MM.1S (cell line): ENCODE data around the gene ATF2.

Source experiments
- DNase-seq: peaks from one replicate; pipeline ENCODE4 v3.0.0-alpha.2; 2015
- H2AFZ ChIP-seq: fragments of 300-600 bp; sonication (generic); 2 replicates; pipeline ENCODE4 v1.6.0; 2016; ENCODE audit warnings: antibody characterized with exemption, low read length
- H3F3A ChIP-seq: fragments of 300-600 bp; sonication (generic); 2 replicates; pipeline ENCODE4 v1.6.1; 2016; ENCODE audit warnings: mild to moderate bottlenecking, antibody characterized with exemption, low read length, moderate library complexity, mixed read lengths; ENCODE audit not compliant: insufficient read depth
- H3K27ac ChIP-seq: fragments of 300-600 bp; sonication (generic); 2 replicates; pipeline ENCODE4 v1.5.1; 2016; ENCODE audit warnings: mild to moderate bottlenecking, low read length
- H3K27me3 ChIP-seq: fragments of 300-600 bp; sonication (generic); replicated peaks from 2 replicates; pipeline ENCODE4 v1.6.0; 2016; ENCODE audit warnings: low read length; ENCODE audit not compliant: insufficient read depth
- H3K36me3 ChIP-seq: fragments of 300-600 bp; sonication (generic); replicated peaks from 2 replicates; pipeline ENCODE4 v1.6.1; 2016; ENCODE audit warnings: mild to moderate bottlenecking, low read length, mixed read lengths; ENCODE audit not compliant: insufficient read depth
- H3K4me1 ChIP-seq: fragments of 300-600 bp; sonication (generic); 2 replicates; pipeline ENCODE4 v1.6.1; 2016; ENCODE audit warnings: low read length, mixed read lengths
- H3K4me2 ChIP-seq: fragments of 300-600 bp; sonication (generic); 2 replicates; pipeline ENCODE4 v1.6.0; 2016; ENCODE audit warnings: low read depth, low read length
- H3K4me3 ChIP-seq: fragments of 300-600 bp; sonication (generic); 2 replicates; pipeline ENCODE4 v1.5.1; 2016; ENCODE audit warnings: low read length, mixed read lengths
- H3K79me2 ChIP-seq: fragments of 300-600 bp; sonication (generic); 2 replicates; pipeline ENCODE4 v1.6.1; 2016; ENCODE audit warnings: mixed run types, low read length, mixed read lengths
- H3K9ac ChIP-seq: fragments of 300-600 bp; sonication (generic); 2 replicates; pipeline ENCODE4 v1.6.1; 2016; ENCODE audit warnings: low read length, mixed read lengths
- H3K9me2 ChIP-seq: fragments of 300-600 bp; sonication (generic); replicated peaks from 2 replicates; pipeline ENCODE4 v1.6.1; 2016; ENCODE audit warnings: mild to moderate bottlenecking, low read length, mixed read lengths; ENCODE audit not compliant: insufficient read depth
- H3K9me3 ChIP-seq: fragments of 300-600 bp; sonication (generic); replicated peaks from 2 replicates; pipeline ENCODE4 v1.6.1; 2016; ENCODE audit warnings: mild to moderate bottlenecking, low read length, mixed read lengths; ENCODE audit not compliant: insufficient read depth
- H4K20me1 ChIP-seq: fragments of 300-600 bp; sonication (generic); 2 replicates; pipeline ENCODE4 v1.6.1; 2016; ENCODE audit warnings: mild to moderate bottlenecking, low read length, moderate library complexity, mixed read lengths; ENCODE audit not compliant: insufficient read depth
- EZH2 ChIP-seq: fragments of 300-600 bp; sonication (generic); optimal IDR thresholded peaks from 2 replicates; pipeline ENCODE3; 2017; ENCODE audit warnings: low read depth, mild to moderate bottlenecking, antibody characterized with exemption, low read length, mixed read lengths
- EZH2phosphoT487 ChIP-seq: fragments of 300-600 bp; sonication (generic); IDR thresholded peaks from 2 replicates; pipeline ENCODE4 v1.6.1; 2018; ENCODE audit warnings: antibody characterized with exemption, low read length
- TF ChIP-seq, protein P1 (sequence below): fragments of 300-600 bp; sonication (generic); IDR thresholded peaks from 2 replicates; pipeline ENCODE4 v1.5.1; 2016; ENCODE audit warnings: antibody characterized with exemption, low read length, mixed read lengths

Gene ATF2

DNA sequence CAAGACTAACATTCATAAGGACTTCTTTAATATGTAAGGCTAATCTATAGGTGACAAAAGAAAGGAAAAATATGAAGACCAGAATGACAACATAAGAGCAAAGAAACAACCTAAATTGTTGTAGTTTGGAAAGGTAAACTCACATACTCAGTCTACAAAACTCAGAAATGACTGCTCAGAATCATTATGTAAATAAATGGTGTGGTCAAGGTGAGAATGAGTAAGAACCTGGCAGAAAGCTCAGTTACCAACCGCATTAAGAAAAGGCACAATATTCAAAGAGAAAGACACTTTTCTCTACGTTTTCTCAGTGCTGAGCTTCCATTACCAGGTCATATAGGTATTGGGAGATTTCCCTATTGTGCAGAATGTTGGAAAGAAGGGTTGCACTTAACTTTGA, 15.8 kb downstream of the ATF2 start:
- Histone ChIP-seq H2AFZ (no peak overlapping the region), H3K9me2 (no peaks in the 10 kb centered on the region), H3K4me2 (no peak overlapping the region), H3K27ac (no peak overlapping the region), H3K79me2 (peaks cover 96% of the 10 kb centered on the region), H3K36me3 (no peaks in the 10 kb centered on the region), H3K9ac (no peak overlapping the region), H3K27me3 (no peaks in the 10 kb centered on the region), H3F3A (0 out of 2 replicates have a peak, but pooled peaks cover 5% of the 10 kb centered on the region), H3K9me3 (no peaks in the 10 kb centered on the region), H4K20me1 (no peaks in the 10 kb centered on the region), H3K4me1 (peaks cover 13% of the 10 kb centered on the region), H3K4me3 (no peak overlapping the region)
- TF ChIP-seq EZH2 (no peak), EZH2phosphoT487 (no peak)
- TF ChIP-seq, protein P1, sequence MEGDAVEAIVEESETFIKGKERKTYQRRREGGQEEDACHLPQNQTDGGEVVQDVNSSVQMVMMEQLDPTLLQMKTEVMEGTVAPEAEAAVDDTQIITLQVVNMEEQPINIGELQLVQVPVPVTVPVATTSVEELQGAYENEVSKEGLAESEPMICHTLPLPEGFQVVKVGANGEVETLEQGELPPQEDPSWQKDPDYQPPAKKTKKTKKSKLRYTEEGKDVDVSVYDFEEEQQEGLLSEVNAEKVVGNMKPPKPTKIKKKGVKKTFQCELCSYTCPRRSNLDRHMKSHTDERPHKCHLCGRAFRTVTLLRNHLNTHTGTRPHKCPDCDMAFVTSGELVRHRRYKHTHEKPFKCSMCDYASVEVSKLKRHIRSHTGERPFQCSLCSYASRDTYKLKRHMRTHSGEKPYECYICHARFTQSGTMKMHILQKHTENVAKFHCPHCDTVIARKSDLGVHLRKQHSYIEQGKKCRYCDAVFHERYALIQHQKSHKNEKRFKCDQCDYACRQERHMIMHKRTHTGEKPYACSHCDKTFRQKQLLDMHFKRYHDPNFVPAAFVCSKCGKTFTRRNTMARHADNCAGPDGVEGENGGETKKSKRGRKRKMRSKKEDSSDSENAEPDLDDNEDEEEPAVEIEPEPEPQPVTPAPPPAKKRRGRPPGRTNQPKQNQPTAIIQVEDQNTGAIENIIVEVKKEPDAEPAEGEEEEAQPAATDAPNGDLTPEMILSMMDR, result no peak
- no peak for DNase-seq

DNA sequence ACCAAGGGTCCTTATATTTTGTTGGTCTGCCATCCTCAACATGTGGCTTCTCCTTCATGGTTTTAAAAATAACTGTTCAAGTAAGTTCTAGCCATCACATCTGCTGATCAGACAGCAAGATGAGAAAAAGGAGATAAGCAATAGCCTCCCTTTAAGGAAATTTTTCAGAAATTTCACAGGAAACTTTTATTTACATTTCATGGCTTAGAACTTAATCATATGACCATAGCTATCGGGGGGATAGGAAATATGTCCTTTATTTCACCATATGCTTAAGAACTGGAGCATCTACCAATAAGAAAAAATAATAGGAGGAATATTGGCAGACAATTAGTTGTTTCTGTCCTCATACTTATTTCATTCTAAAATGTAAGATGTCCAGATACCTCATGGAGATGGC, 16.2 kb downstream of the ATF2 start:
- no peak overlapping the region for H2AFZ ChIP-seq
- DNase-seq, result no peak
- no peak overlapping the region for H3K27ac ChIP-seq
- peaks cover 15% of the 10 kb centered on the region for H3K4me1 ChIP-seq
- H3K27me3 ChIP-seq, result no peaks in the 10 kb centered on the region
- 0 out of 2 replicates have a peak, but pooled peaks cover 5% of the 10 kb centered on the region for H3F3A ChIP-seq
- H3K9ac ChIP-seq, result no peak overlapping the region
- no peak overlapping the region for H3K4me3 ChIP-seq
- H3K79me2 ChIP-seq, result peaks cover 96% of the 10 kb centered on the region
- no peaks in the 10 kb centered on the region for H3K9me2 ChIP-seq
- no peaks in the 10 kb centered on the region for H3K9me3 ChIP-seq
- no peaks in the 10 kb centered on the region for H4K20me1 ChIP-seq
- TF ChIP-seq, protein P1, result no peak
- no peak for TF ChIP-seq EZH2
- TF ChIP-seq EZH2phosphoT487, result no peak
- no peak overlapping the region for H3K4me2 ChIP-seq
- H3K36me3 ChIP-seq, result no peaks in the 10 kb centered on the region

DNA sequence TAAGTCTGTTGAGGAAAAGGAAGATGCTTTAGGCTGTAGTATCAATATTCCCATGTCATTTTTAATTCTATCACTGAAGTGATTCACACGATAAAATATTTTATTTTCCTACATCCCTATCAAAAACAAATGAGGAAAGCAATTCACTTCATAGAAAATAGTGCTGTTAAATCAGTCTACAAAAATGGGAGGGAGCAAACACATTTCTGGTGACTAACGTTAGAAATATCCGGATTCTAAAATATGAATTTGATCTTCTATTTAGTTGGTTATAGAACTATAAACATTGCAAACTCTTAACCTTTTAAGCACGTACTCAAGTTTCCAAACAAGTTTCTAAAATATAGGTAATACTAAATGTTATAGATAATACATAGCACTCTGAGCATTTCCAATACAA, 20.8 kb downstream of the ATF2 start:
- Histone ChIP-seq H3K9ac (no peak overlapping the region), H3F3A (no peaks in the 10 kb centered on the region), H3K4me1 (0 out of 2 replicates have a peak, but pooled peaks cover 6% of the 10 kb centered on the region), H3K27ac (no peak overlapping the region), H3K4me2 (no peak overlapping the region), H4K20me1 (no peaks in the 10 kb centered on the region), H3K9me2 (no peaks in the 10 kb centered on the region), H3K36me3 (no peaks in the 10 kb centered on the region), H2AFZ (no peak overlapping the region), H3K9me3 (no peaks in the 10 kb centered on the region), H3K79me2 (peaks cover 99% of the 10 kb centered on the region), H3K4me3 (no peak overlapping the region), H3K27me3 (no peaks in the 10 kb centered on the region)
- no peak for DNase-seq
- TF ChIP-seq EZH2phosphoT487 (no peak), EZH2 (no peak)
- TF ChIP-seq, protein P1, result no peak

DNA sequence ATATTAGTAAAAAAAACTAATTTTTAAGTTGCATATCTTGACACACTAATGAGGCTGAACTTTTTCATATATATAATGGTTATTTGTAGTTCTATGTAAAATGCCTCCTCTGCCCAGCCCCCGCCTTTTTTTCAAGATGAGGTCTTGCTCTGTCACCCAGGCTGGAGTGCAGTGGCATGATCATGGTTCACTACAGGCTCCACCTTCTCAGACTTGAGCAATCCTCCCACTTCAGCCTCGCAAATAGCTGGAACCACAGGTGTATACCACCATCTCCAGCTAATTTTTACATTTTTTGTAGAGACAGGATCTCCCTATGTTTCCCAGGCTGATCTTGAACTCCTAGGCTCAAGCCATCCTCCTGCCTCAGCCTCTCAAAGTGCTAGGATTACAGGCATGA, 24.3 kb downstream of the ATF2 start:
- H3K27me3 ChIP-seq, result no peaks in the 10 kb centered on the region
- no peaks in the 10 kb centered on the region for H3F3A ChIP-seq
- no peak overlapping the region for H3K9ac ChIP-seq
- peaks cover 97% of the 10 kb centered on the region for H3K79me2 ChIP-seq
- no peak for DNase-seq
- no peak overlapping the region for H3K4me3 ChIP-seq
- H3K9me2 ChIP-seq, result no peaks in the 10 kb centered on the region
- H3K9me3 ChIP-seq, result no peaks in the 10 kb centered on the region
- H3K27ac ChIP-seq, result no peak overlapping the region
- H2AFZ ChIP-seq, result no peak overlapping the region
- no peak overlapping the region for H3K4me2 ChIP-seq
- no peak for TF ChIP-seq EZH2
- no peak for TF ChIP-seq EZH2phosphoT487
- TF ChIP-seq, protein P1, result no peak
- no peaks in the 10 kb centered on the region for H4K20me1 ChIP-seq
- no peaks in the 10 kb centered on the region for H3K36me3 ChIP-seq
- peaks cover 8% of the 10 kb centered on the region for H3K4me1 ChIP-seq
